Fibroblast of lung (primary cell): ENCODE measurements around the gene EXOSC10.

Experiments
- CTCF ChIP-seq, 2 donors: IDR thresholded peaks in 1 of 2; conservative IDR thresholded peaks in 1 of 2; 1 replicate in 1 of 2; 2 replicates in 1 of 2; pipeline ENCODE4 v1.5.1; 2011 to 2012; ENCODE audit warnings: low read length in 2 of 2, control low read depth in 1 of 2, inconsistent platforms in 1 of 2, low read depth in 1 of 2, mild to moderate bottlenecking in 1 of 2
- EZH2 ChIP-seq: IDR thresholded peaks from 2 replicates; pipeline ENCODE4 v1.5.1; 2012; ENCODE audit warnings: low read length, control low read depth, mild to moderate bottlenecking; ENCODE audit errors: missing control alignments

GRCh38 chr1:11059968-11060830 lies 39.5 kb downstream of the EXOSC10 start, which contains the start of gene SRM:
- peak; percentile 25 to 26 for TF ChIP-seq CTCF (conservative IDR thresholded peaks at IDR 0.05 in 1 of 2, IDR thresholded peaks at IDR 0.05 in 1 of 2; ENCODE audit: low read depth in 1 of 2, low read length in 2 of 2)
- TF ChIP-seq EZH2 = no peak
